Muscle of arm (tissue), 12 donors: ENCODE data around the gene HSD11B2. TPM values are rescaled to one million over a fixed set of nuclear protein-coding genes. Genes with fewer than 3 reads are reported as not detected.

ENCODE experiments used
- DNase-seq: peaks from one replicate; pipeline ENCODE4 v3.0.0-alpha.2; 2013
- polyA plus RNA-seq, 12 donors: library from polyadenylated mRNA; unstranded; fragments of 120-200 nt; gene quantifications; one replicate each; pipeline ENCODE4 v1.2.1, GENCODE V29; 2013; ENCODE audit not compliant: insufficient read length in 12 of 12

The HSD11B2 gene
- polyA plus RNA-seq, 12 donors = 5.1 to 11.8 (median 8.1) TPM; not detected in 1

DNA sequence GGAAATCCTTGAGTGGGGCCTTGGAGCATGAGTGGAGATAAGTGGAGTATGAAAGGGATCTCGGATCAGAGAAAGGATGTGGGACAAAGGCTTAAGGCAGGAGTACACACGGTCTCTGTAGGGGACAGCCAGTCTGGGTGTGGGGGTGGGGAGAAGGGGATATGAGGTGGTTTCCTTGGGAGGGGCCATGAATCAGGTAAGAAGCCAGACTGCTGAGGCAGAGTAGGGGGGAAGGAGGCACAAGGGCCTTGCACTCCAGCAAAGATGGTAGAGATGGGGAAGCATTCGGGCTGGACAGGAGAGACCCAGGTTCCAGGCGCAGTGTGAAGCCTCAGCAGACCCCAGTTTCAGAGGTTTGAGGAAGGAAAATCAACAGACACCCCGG, 1.6 kb downstream of the HSD11B2 start:
- no peak for DNase-seq

DNA sequence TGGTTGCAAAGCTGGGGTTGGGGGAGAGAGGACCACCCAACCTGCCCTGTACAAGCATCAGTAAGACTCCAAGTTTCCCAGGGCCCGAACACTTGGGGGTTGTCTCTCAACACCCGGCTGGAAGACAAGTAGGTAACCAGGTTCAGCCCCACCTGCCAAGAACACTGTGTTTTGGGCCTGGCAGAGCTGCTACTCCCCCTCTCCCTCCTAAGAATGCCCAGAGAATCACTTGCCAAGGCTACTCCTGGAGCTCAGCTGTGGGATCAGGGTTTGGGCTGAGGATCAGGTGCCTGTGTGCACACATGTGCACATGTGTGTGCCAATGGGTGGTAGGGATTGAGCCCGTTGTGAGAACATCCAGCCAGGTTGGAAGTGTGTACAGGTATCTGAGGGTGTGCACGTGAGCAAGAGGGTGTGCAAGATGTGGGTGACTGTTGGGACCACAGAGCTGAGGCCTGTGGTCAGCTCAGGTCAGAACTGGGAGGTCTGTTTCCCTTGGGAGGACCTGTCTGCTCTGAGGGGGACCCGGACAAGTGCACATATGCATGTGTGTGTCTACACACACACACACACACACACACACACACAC, 2.3 kb downstream of the HSD11B2 start:
- no peak for DNase-seq

DNA sequence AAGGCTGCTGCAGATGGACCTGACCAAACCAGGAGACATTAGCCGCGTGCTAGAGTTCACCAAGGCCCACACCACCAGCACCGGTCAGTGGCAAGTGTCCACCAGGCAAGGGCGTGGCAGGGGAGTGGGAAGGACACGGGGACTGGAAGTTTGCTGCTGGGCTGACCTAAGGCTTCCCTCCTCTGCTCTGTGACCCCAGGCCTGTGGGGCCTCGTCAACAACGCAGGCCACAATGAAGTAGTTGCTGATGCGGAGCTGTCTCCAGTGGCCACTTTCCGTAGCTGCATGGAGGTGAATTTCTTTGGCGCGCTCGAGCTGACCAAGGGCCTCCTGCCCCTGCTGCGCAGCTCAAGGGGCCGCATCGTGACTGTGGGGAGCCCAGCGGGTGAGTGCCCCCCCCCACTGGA, 4.8 kb downstream of the HSD11B2 start:
- DNase-seq = no peak

DNA sequence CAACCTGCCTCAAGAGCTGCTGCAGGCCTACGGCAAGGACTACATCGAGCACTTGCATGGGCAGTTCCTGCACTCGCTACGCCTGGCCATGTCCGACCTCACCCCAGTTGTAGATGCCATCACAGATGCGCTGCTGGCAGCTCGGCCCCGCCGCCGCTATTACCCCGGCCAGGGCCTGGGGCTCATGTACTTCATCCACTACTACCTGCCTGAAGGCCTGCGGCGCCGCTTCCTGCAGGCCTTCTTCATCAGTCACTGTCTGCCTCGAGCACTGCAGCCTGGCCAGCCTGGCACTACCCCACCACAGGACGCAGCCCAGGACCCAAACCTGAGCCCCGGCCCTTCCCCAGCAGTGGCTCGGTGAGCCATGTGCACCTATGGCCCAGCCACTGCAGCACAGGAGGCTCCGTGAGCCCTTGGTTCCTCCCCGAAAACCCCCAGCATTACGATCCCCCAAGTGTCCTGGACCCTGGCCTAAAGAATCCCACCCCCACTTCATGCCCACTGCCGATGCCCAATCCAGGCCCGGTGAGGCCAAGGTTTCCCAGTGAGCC, 5.8 kb downstream of the HSD11B2 start:
- DNase-seq = no peak

DNA sequence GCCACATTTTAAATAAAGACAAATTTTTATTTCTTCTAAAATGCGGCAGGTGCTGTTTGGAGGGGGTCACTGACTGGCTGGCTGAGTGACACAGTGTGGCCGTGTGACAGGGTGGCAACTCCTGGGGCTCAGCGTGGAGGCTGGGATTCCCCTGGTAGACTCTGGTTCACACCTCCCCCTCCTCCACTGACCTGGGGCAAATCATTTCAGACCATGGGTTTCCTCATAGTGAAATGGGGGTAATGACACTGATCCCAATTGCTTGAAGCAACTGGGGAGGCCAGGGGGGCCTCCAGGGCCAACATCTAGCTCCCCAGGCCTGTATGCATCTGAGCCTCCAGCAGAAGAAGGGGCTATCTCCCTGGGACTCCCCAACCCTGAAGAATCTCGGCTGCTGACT, 6.6 kb downstream of the HSD11B2 start:
- DNase-seq = no peak

DNA sequence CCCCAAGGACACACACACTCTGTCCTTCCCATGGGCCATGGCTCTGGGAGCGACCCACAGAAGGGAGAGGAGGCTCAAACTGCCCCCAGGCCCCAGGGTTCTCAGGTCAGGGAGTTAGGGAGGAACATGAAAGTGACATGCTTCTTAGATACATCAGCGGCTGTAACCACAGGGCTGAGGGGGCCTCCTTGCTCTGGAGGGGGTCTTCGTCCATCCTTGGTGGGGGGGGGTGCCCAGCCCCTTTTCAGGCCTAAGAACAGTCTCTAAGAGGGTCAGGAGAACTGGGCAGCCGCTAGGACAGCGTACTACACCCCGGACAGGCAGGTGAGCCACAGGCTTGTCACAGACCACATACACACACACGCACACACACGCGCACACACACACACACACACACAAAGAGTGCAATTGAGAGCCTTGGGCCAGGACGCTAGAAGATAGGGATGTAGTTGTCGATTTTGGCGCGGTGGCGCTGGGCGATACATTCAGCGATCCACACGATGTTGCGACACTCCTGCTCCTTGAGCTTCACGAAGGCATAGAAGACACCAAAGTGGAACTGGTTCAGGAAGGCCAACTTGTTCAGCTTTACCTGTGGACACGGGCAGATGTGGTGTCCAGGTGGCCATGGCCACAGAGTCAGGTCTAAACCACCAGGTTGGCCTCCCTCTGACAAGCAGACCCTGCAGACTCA, 7.3 kb downstream of the HSD11B2 start:
- DNase-seq = no peak

DNA sequence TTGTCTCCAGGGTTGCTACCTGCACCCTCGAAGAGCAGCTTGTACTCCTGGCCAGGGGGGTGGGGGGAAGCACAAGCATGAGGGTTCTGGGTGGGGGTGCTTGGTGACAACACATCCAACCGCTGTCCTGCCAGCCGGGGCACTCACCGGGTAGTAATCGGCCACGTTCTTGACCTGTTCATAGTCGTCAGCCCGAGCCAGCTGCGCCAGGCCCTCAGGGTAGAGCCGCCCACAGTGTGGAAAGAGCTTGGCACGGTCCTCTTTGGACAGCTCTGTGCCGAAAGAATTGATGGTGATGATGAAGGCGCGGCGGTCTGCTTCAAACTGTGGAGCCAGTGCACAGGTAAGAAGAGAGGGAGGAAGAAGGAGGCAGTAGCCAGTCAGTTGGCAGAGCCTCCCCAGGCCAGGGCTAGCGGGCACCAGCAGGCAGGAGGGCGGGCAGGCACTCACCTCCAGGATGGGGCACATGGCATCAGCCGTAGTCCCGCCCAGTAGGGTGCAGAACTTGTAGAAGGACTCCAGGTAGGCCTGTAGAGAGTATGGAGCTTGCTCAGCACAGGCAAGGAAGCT, 8.0 kb downstream of the HSD11B2 start:
- DNase-seq = no peak

DNA sequence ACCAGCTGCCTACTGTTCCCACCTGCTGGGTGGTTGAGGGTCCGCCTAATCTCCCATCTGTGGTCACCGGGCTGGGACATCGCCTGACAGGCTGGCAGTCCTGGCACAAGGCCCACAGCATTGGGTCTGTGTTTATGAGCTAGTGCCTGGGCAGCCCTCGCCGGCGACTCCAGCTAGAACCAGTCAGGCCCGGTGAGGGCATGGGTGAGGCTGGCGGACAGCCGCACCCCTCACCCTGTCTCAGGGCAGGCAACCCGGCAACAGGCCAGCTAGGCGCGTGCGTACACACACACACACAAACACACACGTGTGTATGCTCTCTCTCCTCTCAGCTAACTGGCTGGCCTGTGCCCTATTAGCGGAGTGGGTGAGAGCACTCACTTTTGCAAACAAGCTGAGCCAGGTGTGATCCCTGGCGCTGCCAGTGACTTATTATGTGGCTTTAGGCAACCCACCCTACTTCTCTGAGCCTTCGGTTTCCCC, 10.4 kb downstream of the HSD11B2 start:
- no peak for DNase-seq

DNA sequence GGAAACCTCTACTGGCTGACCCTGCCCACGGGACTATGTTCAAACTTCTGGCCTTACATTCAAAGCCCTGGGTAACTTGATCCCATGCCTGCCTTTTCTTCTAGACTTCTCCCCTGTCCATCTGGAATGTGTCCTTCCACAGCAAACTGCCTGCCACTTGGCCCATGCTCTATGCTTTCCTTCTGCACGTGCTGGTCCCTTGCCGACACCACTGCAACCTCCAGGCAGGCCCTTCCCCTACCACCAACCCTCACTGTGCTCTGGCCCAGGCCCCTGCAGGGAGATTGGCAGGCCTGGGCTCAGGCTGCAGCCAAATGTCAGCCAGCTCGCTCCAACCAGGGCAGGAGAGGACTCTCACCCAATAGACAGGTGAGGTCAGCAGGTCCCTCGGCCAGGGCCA, 11.0 kb downstream of the HSD11B2 start:
- no peak for DNase-seq

DNA sequence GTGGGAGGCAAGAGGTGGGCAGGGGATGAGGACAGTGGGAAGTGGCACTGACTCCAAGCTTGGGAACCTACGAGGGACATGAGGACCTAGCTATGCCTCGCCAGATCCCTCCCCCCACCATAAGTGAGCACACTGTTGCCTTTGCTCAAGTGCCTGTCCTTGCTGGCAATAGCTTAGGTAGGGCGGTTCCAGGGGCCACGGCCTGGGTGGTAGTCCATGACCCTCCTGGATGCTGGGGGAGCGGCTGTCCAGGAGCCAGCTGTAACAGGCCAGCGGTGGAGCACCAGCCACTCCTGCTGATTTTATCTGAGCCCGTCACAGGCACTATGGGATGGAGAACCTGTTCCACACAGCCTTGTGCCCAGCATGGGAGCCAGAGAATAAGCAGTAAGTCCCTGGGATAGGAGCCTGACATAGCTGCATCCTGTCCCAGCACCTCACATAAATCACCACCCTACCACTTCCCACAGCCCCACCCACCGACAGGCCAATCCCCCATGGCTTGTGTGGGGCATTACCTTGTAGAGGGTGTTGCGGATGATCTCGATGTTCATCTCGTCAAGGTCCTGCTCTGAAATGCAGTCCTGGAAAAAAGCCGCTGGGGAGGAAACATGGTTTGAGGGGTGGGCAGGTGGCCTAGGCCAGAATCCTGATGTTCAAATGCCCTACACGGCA, 11.8 kb downstream of the HSD11B2 start:
- no peak for DNase-seq

DNA sequence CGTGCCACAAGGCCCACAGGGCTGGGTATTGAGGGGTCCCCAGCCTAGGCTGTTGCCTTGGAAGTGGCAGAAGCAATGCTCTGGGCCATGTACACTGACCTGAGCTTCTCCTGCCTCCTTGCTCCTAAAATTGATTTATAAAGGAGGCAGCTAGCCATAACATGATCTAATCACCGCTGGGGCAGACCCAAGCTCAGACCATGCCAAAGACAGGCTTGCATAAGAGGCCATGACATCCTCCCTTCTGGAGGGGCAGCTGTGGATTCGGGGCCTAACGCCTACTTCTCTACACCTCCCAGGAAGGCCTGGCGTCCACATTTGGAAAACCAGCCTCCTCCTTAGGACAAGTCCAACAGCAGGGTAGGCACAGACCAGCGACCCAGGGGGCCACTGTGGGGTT, 12.3 kb downstream of the HSD11B2 start:
- DNase-seq = no peak

DNA sequence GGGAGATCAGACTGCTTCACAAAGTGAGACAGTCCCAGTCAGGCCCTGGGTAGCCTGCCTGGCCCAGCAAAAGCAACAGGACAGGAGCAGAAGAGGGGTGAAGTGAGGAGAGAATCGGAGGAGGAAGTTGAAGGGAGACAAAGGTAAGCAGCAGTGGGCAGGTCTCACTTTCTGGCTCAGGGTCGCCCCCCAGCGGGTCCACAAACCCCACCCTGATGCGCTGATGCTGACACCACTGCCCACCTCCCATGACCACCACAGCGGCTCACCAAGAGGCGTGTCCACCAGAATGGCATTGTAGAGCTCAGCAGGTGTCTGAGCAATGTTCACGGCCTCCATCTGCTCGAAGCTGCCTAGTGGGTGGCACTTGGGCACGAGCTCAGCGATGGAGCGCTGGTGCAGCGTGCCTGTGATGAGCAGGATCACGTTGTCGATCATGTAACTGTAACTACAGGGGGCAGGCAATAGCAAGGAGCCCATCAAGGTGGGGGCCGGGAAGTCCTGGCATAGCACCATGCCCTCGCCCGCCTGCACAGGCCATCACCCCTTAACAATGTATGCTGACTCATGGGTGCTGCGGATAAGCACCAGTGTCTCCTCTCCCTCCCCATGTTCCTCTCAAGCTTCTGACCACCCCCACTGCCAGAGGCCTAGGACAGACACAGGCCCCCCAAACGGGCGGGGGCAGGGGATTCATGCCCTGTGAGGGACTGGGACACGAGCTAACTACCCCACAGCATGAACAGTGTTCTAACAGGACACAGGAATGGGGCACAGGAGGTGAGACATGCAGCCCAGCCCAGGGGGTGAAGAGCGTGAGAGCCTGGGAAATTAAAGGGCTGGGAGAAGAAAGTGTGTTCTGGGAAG, 13.6 kb downstream of the HSD11B2 start:
- no peak for DNase-seq

DNA sequence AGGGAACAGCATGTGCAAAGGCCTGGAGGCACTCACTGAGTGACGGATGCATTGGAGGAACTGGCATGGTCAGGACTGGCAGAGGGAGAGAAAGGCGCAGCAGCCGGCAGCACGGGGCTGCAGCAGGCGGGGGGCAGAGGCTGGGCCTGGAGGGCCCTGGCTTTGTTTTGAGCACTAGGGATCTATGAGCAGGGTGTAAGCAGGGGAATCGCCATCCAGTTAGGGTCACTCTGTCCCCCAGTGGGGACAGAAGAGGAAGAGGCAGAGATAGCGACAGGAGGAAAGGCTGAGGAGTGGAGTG, 14.2 kb downstream of the HSD11B2 start:
- DNase-seq = no peak

DNA sequence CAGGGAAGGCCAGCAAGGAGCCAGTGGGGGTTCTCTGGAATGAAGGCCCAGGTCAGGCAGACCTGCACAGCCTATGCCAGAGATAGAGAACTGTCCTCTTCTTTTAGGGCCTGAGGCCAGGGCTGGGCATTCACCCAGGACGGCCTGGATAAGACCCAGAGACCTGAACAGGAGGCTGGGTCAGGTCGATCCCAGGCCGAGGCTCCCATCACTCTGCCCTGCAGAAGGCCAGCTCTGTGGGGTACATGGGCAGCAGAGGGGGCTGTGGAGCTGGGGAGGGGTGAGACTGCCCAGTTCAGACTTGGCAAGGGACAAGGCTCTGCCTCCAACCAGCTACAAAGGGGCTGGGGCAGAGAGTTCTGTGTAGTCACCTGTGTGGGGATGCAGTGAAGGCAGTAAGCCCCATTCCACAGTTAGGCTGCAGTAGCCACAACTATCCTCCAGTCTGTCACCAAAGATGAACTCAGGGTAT, 14.6 kb downstream of the HSD11B2 start:
- DNase-seq = no peak

DNA sequence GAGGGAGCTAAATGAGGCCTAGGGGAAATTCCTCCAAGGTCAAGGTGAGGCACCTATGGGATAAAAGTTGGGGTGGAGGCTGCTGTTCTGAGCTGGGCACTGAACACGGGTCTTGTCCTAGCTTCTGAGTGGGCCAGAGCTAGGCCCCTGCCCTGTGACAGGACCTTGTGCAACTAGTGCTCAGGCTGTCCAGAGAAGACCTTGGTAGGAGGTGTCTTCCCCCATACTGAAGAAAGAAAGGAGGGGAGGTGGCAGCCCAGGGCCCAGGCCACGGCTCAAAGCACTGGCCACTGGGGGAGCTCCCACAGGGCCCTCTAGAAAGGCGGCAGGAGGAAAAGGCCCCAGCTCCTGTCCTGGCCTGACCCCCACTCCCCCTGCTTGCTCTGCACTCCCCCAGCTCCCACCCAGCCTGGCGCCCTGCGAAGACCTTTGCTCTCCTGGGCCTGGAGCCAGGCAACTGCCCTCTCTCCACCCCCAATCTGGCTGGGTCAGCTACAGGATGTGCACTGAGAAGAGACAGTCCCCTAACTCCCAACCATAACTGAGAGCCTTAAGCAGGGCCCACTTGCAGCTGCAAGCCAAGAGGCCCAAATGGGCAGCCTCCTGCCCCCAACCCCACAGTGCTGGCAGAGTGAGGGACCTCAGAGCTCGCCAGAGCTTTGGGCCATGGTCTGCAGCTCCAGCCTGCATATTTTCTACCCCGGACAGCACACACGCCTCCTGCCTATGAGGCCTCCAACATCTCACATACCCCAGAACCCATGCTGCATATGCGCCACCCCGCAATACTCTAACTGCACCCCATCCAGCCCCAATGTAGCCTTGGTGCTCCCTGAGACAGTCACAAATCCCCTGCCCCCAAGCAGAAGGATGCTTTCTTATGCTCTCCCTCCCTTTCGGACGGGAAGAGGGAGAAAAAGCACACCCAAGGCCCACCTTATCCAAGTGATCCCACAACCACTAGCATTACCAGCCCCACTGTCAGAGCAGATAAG, 15.3 kb downstream of the HSD11B2 start:
- no peak for DNase-seq

DNA sequence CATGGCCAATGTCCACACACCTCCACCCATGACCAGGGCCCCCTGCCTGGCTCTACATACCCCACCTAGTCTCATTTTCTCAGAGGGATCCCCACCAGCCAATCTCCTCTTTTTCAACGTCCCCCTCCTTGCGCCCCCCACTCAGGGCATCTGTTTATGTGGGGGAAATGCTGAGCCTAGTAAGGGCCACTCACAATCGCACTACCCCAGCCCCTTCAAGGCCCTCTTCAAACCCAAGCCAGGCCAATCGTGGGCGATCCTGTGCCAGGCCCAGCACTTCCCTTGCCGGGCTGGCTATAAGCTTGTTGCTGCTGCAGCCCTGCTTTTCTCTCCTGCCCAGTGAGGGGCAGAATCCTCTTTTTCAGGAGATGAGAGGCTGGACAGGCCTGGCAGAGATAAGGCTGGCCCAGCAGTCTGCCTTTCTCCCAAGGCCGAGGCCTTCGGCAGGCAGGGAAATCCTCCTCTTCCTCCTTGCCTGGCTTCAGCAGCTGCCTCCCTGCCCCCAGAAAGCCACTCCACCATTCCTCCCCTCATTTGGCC, 16.1 kb downstream of the HSD11B2 start:
- DNase-seq = no peak

DNA sequence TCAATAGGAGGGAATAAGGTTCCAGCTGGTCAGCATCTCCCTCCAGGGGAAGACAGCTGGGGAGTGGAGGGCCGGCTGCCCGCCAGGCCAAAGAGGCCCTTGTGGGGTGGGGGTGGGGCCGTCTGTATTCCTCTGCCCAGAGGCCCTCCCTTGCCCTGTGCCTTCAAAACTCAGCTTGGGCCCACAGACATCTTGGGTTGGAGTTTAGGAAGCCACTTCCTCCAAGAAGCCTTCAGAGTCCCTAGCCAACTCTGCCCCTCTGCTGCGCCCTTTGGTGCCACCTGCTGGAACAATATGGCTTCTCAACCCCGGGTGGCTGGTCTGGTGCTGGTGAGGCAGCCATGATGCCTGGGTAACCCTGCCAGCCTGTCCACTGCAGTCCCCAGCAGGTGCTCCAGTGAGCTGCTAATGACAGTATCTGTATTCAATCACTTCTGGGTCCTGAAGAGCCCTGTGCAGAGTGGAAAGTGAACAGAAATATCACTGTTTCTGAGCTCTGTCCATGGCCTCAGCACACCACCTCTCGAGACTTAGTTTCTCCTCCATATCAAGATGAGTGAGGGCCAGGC, 16.7 kb downstream of the HSD11B2 start:
- DNase-seq = no peak

DNA sequence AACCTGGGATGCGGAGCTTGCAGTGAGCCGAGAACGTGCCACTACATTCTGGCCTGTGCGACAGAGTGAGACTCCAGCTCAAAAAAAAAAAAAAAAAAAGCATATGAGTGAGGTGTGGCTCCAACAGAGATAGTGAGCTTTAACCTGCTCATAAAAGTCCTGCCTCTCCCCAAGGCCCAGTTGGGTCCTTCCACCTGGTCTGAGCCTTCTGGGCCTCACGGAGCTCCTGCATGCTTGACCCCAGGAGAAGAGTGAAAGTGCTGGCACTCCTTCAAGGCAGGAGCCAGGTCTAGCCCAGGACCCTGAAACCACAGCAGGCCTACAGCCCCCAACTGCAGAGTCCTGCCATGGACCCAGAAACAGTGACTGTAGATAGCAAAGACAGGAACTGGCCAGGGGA, 17.7 kb downstream of the HSD11B2 start:
- no peak for DNase-seq

DNA sequence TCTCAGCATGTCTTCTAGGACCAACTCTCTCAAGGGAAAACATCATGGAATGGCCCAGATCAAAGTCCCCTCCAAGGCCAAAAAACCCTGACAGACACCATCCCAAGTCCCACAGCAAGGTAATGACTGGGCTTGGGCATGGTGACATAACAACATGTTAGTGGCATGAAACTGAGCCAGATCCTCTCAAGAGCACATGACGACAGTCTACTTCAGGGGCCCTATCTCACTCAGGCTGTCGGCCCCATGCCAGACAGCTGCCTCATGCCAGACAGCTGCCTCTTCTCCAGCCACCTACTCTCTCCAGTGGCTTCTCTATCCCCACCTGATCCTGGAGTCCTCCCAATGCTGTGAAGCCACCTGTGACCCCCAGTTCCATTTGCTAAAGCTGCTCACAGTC, 18.4 kb downstream of the HSD11B2 start:
- no peak for DNase-seq

DNA sequence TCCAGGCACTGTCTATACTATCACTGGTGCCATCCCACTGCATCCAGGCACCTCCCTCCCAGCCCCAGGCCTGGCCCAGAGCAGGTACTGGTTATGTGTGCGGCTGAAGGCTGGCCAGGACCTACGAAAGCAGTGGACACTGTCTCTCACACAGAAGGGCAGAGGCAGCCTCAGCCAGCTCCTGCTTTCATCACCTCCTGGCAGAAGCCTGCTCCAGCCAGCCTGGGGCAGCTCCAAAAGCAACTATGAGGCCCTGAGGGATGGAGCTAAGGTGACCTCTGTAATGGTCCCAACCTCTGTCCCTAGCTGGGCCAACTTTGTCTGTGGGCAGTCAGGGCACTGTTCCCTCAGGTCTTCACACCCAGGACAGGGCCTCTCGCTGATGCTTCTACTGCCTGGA, 18.8 kb downstream of the HSD11B2 start:
- no peak for DNase-seq
